ENCODE data around the gene CLNS1A. TPM values are rescaled to one million over a fixed set of nuclear protein-coding genes. Genes with fewer than 3 reads are reported as not detected.

The CLNS1A gene
- polyA plus RNA-seq, 1 of the 3 experiments (the other 2 are of a cell fraction) = 124 TPM

DNA sequence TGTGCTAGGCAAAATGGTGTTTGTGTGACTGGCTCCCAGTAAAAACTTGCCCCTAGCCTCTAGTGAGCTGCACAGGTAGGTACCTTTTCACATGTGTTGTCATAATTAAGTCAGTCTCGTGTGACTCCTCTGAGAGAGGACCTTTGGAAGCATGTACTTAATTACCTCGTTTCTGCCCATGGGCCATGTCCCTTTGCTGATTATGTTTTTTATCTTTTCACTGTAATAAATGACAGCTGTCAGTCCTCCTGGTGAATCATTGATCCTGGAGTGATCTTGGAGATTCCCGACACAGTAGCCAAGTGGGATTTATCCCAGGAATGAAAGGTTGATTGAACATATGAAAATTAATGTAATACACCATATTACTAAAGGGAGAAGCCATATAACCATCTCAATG is 12.5 kb upstream of the CLNS1A start:
- CTCF ChIA-PET = interaction anchor here (1.3 to 1.9 kb wide), 2 partner anchors 8 to 10 kb away, joined by 4 to 5 read pairs; no protein-coding TSS in a partner anchor

DNA sequence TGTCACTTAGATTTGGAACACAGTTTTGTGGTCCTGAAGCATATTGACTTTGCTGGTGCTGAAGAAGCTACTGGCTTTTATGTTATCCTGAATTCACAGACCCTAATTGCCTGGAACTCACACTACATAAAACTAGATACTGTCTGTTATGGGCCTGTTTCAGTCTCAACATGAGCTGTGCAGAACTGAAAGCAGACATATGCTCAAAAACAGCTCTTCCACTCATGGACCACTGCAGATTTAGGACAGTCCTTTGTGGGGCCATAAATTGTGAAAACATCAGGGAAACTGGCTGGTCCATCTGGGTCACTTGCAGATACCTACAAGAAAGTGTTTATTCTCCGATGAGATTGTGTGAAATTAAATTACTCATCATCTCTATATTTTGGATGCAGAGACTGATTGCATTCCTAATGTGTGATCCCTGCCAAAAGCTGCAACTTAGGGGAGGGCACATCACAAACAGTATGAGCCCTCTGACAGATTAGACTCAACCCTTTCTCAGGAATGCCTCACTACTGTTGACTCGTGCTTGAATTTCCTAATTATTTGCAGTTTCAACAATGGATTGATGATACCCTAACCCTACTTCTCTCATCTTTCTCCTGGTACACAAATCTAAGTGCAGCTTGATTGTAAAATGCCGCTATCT is 10.2 kb upstream of the CLNS1A start:
- CTCF ChIA-PET = interaction anchor here (1.9 kb wide), 1 partner anchor 28 kb away, joined by 7 read pairs; no protein-coding TSS in a partner anchor
- 54% methylated on average over 3 of the region's 3 CpGs for WGBS (ENCODE audit: low lambda C conversion rate)
- Histone ChIP-seq H3K27ac (ENCODE audit: low read depth in 2 of 2, low read length in 1 of 2) (no peak overlapping the region), H3K36me3 (replicated peaks in 1 of 2; ENCODE audit: control insufficient read depth in 1 of 2, insufficient read depth in 2 of 2, low read length in 1 of 2) (no peaks in the 10 kb centered on the region), H3K27me3 (ENCODE audit: insufficient read depth) (no peaks in the 10 kb centered on the region), H3K79me2 (ENCODE audit: insufficient read depth) (no peaks in the 10 kb centered on the region), H3K4me2 (no peak overlapping the region), H3K9ac (no peak overlapping the region), H4K20me1 (ENCODE audit: insufficient read depth) (no peaks in the 10 kb centered on the region), H3F3A (replicated peaks; ENCODE audit: insufficient read depth) (peaks cover 5% of the 10 kb centered on the region), H3K4me3 (ENCODE audit: low read depth in 2 of 2, low read length in 1 of 2) (no peak overlapping the region), H3K9me2 (no peaks in the 10 kb centered on the region), H3K4me1 (ENCODE audit: control insufficient read depth in 1 of 2, insufficient read depth in 2 of 2, low read depth in 1 of 2, low read length in 1 of 2) (peaks cover 0 to 7% of the 10 kb centered on the region in 2 experiments; a peak in 1 of 4 replicates), H3K9me3 (no peaks in the 10 kb centered on the region), H2AFZ (ENCODE audit: low read depth) (no peak overlapping the region)
- no peak for TF ChIP-seq TCF12 (IDR thresholded peaks at IDR 0.05)
- TF ChIP-seq, protein P1, sequence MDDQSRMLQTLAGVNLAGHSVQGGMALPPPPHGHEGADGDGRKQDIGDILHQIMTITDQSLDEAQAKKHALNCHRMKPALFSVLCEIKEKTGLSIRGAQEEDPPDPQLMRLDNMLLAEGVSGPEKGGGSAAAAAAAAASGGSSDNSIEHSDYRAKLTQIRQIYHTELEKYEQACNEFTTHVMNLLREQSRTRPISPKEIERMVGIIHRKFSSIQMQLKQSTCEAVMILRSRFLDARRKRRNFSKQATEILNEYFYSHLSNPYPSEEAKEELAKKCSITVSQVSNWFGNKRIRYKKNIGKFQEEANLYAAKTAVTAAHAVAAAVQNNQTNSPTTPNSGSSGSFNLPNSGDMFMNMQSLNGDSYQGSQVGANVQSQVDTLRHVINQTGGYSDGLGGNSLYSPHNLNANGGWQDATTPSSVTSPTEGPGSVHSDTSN (IDR thresholded peaks at IDR 0.05) = no peak
- TF ChIP-seq, protein P2, sequence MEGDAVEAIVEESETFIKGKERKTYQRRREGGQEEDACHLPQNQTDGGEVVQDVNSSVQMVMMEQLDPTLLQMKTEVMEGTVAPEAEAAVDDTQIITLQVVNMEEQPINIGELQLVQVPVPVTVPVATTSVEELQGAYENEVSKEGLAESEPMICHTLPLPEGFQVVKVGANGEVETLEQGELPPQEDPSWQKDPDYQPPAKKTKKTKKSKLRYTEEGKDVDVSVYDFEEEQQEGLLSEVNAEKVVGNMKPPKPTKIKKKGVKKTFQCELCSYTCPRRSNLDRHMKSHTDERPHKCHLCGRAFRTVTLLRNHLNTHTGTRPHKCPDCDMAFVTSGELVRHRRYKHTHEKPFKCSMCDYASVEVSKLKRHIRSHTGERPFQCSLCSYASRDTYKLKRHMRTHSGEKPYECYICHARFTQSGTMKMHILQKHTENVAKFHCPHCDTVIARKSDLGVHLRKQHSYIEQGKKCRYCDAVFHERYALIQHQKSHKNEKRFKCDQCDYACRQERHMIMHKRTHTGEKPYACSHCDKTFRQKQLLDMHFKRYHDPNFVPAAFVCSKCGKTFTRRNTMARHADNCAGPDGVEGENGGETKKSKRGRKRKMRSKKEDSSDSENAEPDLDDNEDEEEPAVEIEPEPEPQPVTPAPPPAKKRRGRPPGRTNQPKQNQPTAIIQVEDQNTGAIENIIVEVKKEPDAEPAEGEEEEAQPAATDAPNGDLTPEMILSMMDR (IDR thresholded peaks at IDR 0.05) = no peak
- TF ChIP-seq FOXJ3 (CRISPR knock-in tag; IDR thresholded peaks at IDR 0.05) = no peak
- no peak for TF ChIP-seq TEAD4 (IDR thresholded peaks at IDR 0.05; ENCODE audit: borderline replicate concordance, insufficient read depth)
- no peak for TF ChIP-seq EP300 (IDR thresholded peaks at IDR 0.05; ENCODE audit: borderline replicate concordance in 1 of 2, low read depth in 1 of 2, low read length in 1 of 2)
- no peak for TF ChIP-seq EZH2phosphoT487 (IDR thresholded peaks at IDR 0.05; ENCODE audit: borderline replicate concordance, low read depth)
- no peak for TF ChIP-seq NFIC (IDR thresholded peaks at IDR 0.05; ENCODE audit: borderline replicate concordance)
- no peak for TF ChIP-seq ELF1 (IDR thresholded peaks at IDR 0.05)
- TF ChIP-seq, protein P3, sequence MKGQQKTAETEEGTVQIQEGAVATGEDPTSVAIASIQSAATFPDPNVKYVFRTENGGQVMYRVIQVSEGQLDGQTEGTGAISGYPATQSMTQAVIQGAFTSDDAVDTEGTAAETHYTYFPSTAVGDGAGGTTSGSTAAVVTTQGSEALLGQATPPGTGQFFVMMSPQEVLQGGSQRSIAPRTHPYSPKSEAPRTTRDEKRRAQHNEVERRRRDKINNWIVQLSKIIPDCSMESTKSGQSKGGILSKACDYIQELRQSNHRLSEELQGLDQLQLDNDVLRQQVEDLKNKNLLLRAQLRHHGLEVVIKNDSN (IDR thresholded peaks at IDR 0.05; ENCODE audit: borderline replicate concordance, low read depth) = no peak
- TF ChIP-seq, protein P4, sequence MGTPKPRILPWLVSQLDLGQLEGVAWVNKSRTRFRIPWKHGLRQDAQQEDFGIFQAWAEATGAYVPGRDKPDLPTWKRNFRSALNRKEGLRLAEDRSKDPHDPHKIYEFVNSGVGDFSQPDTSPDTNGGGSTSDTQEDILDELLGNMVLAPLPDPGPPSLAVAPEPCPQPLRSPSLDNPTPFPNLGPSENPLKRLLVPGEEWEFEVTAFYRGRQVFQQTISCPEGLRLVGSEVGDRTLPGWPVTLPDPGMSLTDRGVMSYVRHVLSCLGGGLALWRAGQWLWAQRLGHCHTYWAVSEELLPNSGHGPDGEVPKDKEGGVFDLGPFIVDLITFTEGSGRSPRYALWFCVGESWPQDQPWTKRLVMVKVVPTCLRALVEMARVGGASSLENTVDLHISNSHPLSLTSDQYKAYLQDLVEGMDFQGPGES (IDR thresholded peaks at IDR 0.05; ENCODE audit: low read depth, low read length) = no peak
- TF ChIP-seq, protein P5, sequence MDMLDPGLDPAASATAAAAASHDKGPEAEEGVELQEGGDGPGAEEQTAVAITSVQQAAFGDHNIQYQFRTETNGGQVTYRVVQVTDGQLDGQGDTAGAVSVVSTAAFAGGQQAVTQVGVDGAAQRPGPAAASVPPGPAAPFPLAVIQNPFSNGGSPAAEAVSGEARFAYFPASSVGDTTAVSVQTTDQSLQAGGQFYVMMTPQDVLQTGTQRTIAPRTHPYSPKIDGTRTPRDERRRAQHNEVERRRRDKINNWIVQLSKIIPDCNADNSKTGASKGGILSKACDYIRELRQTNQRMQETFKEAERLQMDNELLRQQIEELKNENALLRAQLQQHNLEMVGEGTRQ (IDR thresholded peaks at IDR 0.05; ENCODE audit: borderline replicate concordance, low read depth, low read length) = no peak
- no peak for TF ChIP-seq YY1 (IDR thresholded peaks at IDR 0.05; ENCODE audit: low read depth)
- TF ChIP-seq GABPA (IDR thresholded peaks at IDR 0.05; ENCODE audit: low read depth) = no peak
- no peak for TF ChIP-seq RCOR1 (IDR thresholded peaks at IDR 0.05; ENCODE audit: low read length)
- POLR2A ChIA-PET = no interaction called here
- DNase-seq = no peak

More for the DNA sequence above, 12.5 kb upstream of the CLNS1A start:
- H3K4me1 ChIP-seq (ENCODE audit: control insufficient read depth in 1 of 2, insufficient read depth in 2 of 2, low read depth in 1 of 2, low read length in 1 of 2) = no peaks in the 10 kb centered on the region
- H3K9me3 ChIP-seq = no peaks in the 10 kb centered on the region
- no peak overlapping the region for H3K27ac ChIP-seq (ENCODE audit: low read depth in 2 of 2, low read length in 1 of 2)
- H3K27me3 ChIP-seq (ENCODE audit: insufficient read depth) = no peaks in the 10 kb centered on the region
- no peak for TF ChIP-seq RFX5 (IDR thresholded peaks at IDR 0.05; ENCODE audit: low read length)
- TF ChIP-seq CHD2 (IDR thresholded peaks at IDR 0.05; ENCODE audit: low read length, partially characterized antibody) = no peak
- TF ChIP-seq SIN3A (IDR thresholded peaks at IDR 0.05; ENCODE audit: borderline replicate concordance, low read depth, low read length) = no peak
- TF ChIP-seq EP300 (IDR thresholded peaks at IDR 0.05; ENCODE audit: borderline replicate concordance in 1 of 2, low read depth in 1 of 2, low read length in 1 of 2) = 0 out of 4 replicates have a peak, but pooled peaks of 1 of the 2 experiments have one; percentile 9
- TF ChIP-seq FOSL2 (IDR thresholded peaks at IDR 0.05; ENCODE audit: borderline replicate concordance, low read depth) = no peak
- no peaks in the 10 kb centered on the region for H3K9me2 ChIP-seq
- H4K20me1 ChIP-seq (ENCODE audit: insufficient read depth) = no peaks in the 10 kb centered on the region
- 27% methylated on average over 3 of the region's 3 CpGs for WGBS (ENCODE audit: low lambda C conversion rate)
- H2AFZ ChIP-seq (ENCODE audit: low read depth) = no peak overlapping the region
- H3K79me2 ChIP-seq (ENCODE audit: insufficient read depth) = no peaks in the 10 kb centered on the region
- no peak overlapping the region for H3K4me2 ChIP-seq
- H3F3A ChIP-seq (replicated peaks; ENCODE audit: insufficient read depth) = peaks cover 5% of the 10 kb centered on the region
- POLR2A ChIA-PET = interaction anchor here (1.1 kb wide), 1 partner anchor 13 kb away, joined by 5 read pairs; the partner anchor contains the start of gene CLNS1A
- no peak for DNase-seq
- H3K36me3 ChIP-seq (replicated peaks in 1 of 2; ENCODE audit: control insufficient read depth in 1 of 2, insufficient read depth in 2 of 2, low read length in 1 of 2) = no peaks in the 10 kb centered on the region
- no peak overlapping the region for H3K9ac ChIP-seq
- no peak overlapping the region for H3K4me3 ChIP-seq (ENCODE audit: low read depth in 2 of 2, low read length in 1 of 2)

Measured in SK-N-SH (cell line).